Naive B cell (primary cell): Measurements from ENCODE around the gene GLIS1. TPM values are rescaled to one million over a fixed set of nuclear protein-coding genes. Genes with fewer than 3 reads are reported as not detected.

ENCODE experiments used
- ATAC-seq, 2 donors: fragments of 150-1000 bp; cut with Tn5 transposase; 2 replicates each; pipeline ENCODE4 v1.10.0; 2021; ENCODE audit warnings: low read depth in 2 of 2, mild to moderate bottlenecking in 2 of 2, moderate library complexity in 2 of 2
- DNase-seq: peaks from one replicate; pipeline ENCODE4 v3.0.0; 2022
- H3K27ac Mint-ChIP-seq, 6 donors: one replicate each; pipeline ENCODE4 v1.8.0; 2020 to 2022; ENCODE audit warnings: mild to moderate bottlenecking in 6 of 6, mixed read lengths in 6 of 6, moderate library complexity in 5 of 6, inconsistent platforms in 2 of 6
- H3K27me3 Mint-ChIP-seq, 3 donors: one replicate each; pipeline ENCODE4 v1.8.0; 2021 to 2022; ENCODE audit warnings: mixed read lengths in 3 of 3, mild to moderate bottlenecking in 1 of 3
- H3K36me3 Mint-ChIP-seq, 2 donors: one replicate each; pipeline ENCODE4 v1.8.0; 2020 to 2022; ENCODE audit warnings: mixed read lengths in 2 of 2, inconsistent platforms in 1 of 2, mild to moderate bottlenecking in 1 of 2
- H3K4me1 Mint-ChIP-seq, 3 donors: one replicate each; pipeline ENCODE4 v1.8.0; 2020 to 2022; ENCODE audit warnings: mixed read lengths in 3 of 3, inconsistent platforms in 1 of 3, mild to moderate bottlenecking in 1 of 3, moderate library complexity in 1 of 3
- H3K4me3 Mint-ChIP-seq, 8 donors: one replicate each; pipeline ENCODE4 v1.8.0; 2020 to 2022; ENCODE audit warnings: mild to moderate bottlenecking in 8 of 8, mixed read lengths in 8 of 8, moderate library complexity in 8 of 8, inconsistent platforms in 2 of 8
- H3K9me3 Mint-ChIP-seq, 7 donors: one replicate each; pipeline ENCODE4 v1.8.0; 2020 to 2022; ENCODE audit warnings: mixed read lengths in 7 of 7, mild to moderate bottlenecking in 5 of 7, inconsistent platforms in 2 of 7, moderate library complexity in 1 of 7
- polyA plus RNA-seq, 6 donors: library from polyadenylated mRNA; unstranded; fragments of 300-500 nt; fragmentation: Illumina TruSeq; gene quantifications; one replicate each; pipeline ENCODE4 v1.2.3, GENCODE V29; 2021; ENCODE audit warnings: low read depth in 6 of 6

The GLIS1 gene
- polyA plus RNA-seq, 6 donors from 2014 or later: not detected

- Mint-ChIP-seq H3K4me1 (peaks cover 0 to 3% (median 0%) of the 10 kb centered on the region in 3 donors), H3K4me3 (no peak overlapping the region), H3K9me3 (no peaks in the 10 kb centered on the region), H3K36me3 (no peaks in the 10 kb centered on the region), H3K27ac (peak overlapping the region in 1 of 6 donors; percentile 20), H3K27me3 (no peaks in the 10 kb centered on the region)
- no peak for ATAC-seq
- no peak for DNase-seq
Observed at GRCh38 chr1:53462769-53463501, 276.0 kb downstream of the GLIS1 start.

GRCh38 chr1:53462193-53462592, 276.8 kb downstream of the GLIS1 start:
- Mint-ChIP-seq H3K36me3 (no peaks in the 10 kb centered on the region), H3K27ac (no peak overlapping the region), H3K4me1 (peaks cover 0 to under 1% (median 0%) of the 10 kb centered on the region in 3 donors), H3K9me3 (no peaks in the 10 kb centered on the region), H3K27me3 (no peaks in the 10 kb centered on the region), H3K4me3 (no peak overlapping the region)
- ATAC-seq: no peak
- no peak for DNase-seq

- Mint-ChIP-seq H3K4me1 (no peaks in the 10 kb centered on the region), H3K4me3 (no peak overlapping the region), H3K9me3 (no peaks in the 10 kb centered on the region), H3K27me3 (no peaks in the 10 kb centered on the region), H3K27ac (no peak overlapping the region), H3K36me3 (no peaks in the 10 kb centered on the region)
- ATAC-seq (no peak), DNase-seq (no peak)
Observed at GRCh38 chr1:53461323-53462044, 277.5 kb downstream of the GLIS1 start.

- DNase-seq (no peak), ATAC-seq (no peak)
- H3K9me3 Mint-ChIP-seq: no peaks in the 10 kb centered on the region
- no peaks in the 10 kb centered on the region for H3K27me3 Mint-ChIP-seq
- peak overlapping the region in 2 of 6 donors; percentile 64 to 92 for H3K27ac Mint-ChIP-seq
- H3K36me3 Mint-ChIP-seq: no peaks in the 10 kb centered on the region
- H3K4me1 Mint-ChIP-seq: no peaks in the 10 kb centered on the region
- peak overlapping the region in 1 of 8 donors; percentile 56 for H3K4me3 Mint-ChIP-seq
Observed at GRCh38 chr1:53460666-53461322, 278.2 kb downstream of the GLIS1 start.

GRCh38 chr1:53460211-53460634, 278.7 kb downstream of the GLIS1 start:
- no peaks in the 10 kb centered on the region for H3K27me3 Mint-ChIP-seq
- DNase-seq (no peak), ATAC-seq (no peak)
- H3K4me1 Mint-ChIP-seq: no peaks in the 10 kb centered on the region
- no peak overlapping the region for H3K4me3 Mint-ChIP-seq
- H3K27ac Mint-ChIP-seq: peak overlapping the region in 1 of 6 donors; percentile 64
- no peaks in the 10 kb centered on the region for H3K9me3 Mint-ChIP-seq
- no peaks in the 10 kb centered on the region for H3K36me3 Mint-ChIP-seq

GRCh38 chr1:53459321-53460175, 279.4 kb downstream of the GLIS1 start, which contains the start of gene DMRTB1:
TSS of gene DMRTB1 (plus strand) at chr1:53459399. CDS start at chr1:53459454, 55 bp downstream.
- H3K4me1 Mint-ChIP-seq: no peaks in the 10 kb centered on the region
- H3K4me3 Mint-ChIP-seq: no peak within 1 kb of the TSS
- no peaks in the 10 kb centered on the region for H3K27me3 Mint-ChIP-seq
- no peaks in the 10 kb centered on the region for H3K36me3 Mint-ChIP-seq
- ATAC-seq (no peak), DNase-seq (no peak)
- no peaks in the 10 kb centered on the region for H3K9me3 Mint-ChIP-seq
- no peak within 1 kb of the TSS for H3K27ac Mint-ChIP-seq

- Mint-ChIP-seq H3K9me3 (no peaks in the 10 kb centered on the region), H3K27ac (no peak overlapping the region), H3K4me1 (no peaks in the 10 kb centered on the region), H3K4me3 (no peak overlapping the region), H3K36me3 (no peaks in the 10 kb centered on the region), H3K27me3 (peaks cover 0 to 8% (median 0%) of the 10 kb centered on the region in 3 donors)
- DNase-seq: no peak
- ATAC-seq: no peak
Observed at GRCh38 chr1:53458634-53459033, 280.3 kb downstream of the GLIS1 start.

Other genes starting within 250 kb of the GLIS1 start
- 1 to 10 TPM; 4.9 to 9.5 (median 7.0) TPM for gene NDC1, start 99.1 kb upstream of the GLIS1 start, polyA plus RNA-seq
- 10 to 100 TPM; 20.7 to 41.1 (median 24.3) TPM for gene YIPF1, start 150.6 kb upstream of the GLIS1 start, polyA plus RNA-seq
- gene DIO1, start 155.0 kb upstream of the GLIS1 start, polyA plus RNA-seq: not detected
- gene IFT25, start 206.5 kb upstream of the GLIS1 start, polyA plus RNA-seq: 10 to 100 TPM; 41.5 to 66.8 (median 51.5) TPM
- gene LRRC42, start 207.2 kb upstream of the GLIS1 start, polyA plus RNA-seq: 10 to 100 TPM in 1 of 6 donors, 1 to 10 TPM in 5; 5.4 to 11.1 (median 7.8) TPM